Fibroblast of the aortic adventitia (primary cell): ENCODE measurements around the gene SLC6A19. TPM values are rescaled to one million over a fixed set of nuclear protein-coding genes. Genes with fewer than 3 reads are reported as not detected.
"Not testable (repeated sequence)": the region's sequence is repeated elsewhere in the genome, so short reads cannot be mapped to it uniquely, and the experiment has no call there.

Source experiments
- DNase-seq: peaks from one replicate; pipeline ENCODE4 v3.0.0-alpha.2; 2010; ENCODE audit warnings: low read depth
- H3K4me3 ChIP-seq: 2 replicates; pipeline ENCODE4 v1.5.1; 2011; ENCODE audit warnings: low read depth, mild to moderate bottlenecking, control low read depth, low read length, moderate library complexity
- CTCF ChIP-seq: IDR thresholded peaks from 2 replicates; pipeline ENCODE4 v1.5.1; 2011; ENCODE audit warnings: mild to moderate bottlenecking, low read length, control low read depth, inconsistent platforms; ENCODE audit not compliant: insufficient read depth
- total RNA-seq: library from RNA; depleted of rRNA; stranded (reverse); fragments of >200 nt; gene quantifications from 2 replicates; pipeline ENCODE4 v1.2.3, GENCODE V29; 2012; ENCODE audit warnings: low replicate concordance

The SLC6A19 gene
- total RNA-seq, 1 donor: not detected

- H3K4me3 ChIP-seq: no peak overlapping the region
- TF ChIP-seq CTCF: no peak
- DNase-seq: no peak
Measured at GRCh38 chr5:1227667-1228066, 26.3 kb downstream of the SLC6A19 start.

- no peak for TF ChIP-seq CTCF
- no peak for DNase-seq
- no peak overlapping the region for H3K4me3 ChIP-seq
Measured at GRCh38 chr5:1228120-1228519, 26.7 kb downstream of the SLC6A19 start.

- not testable (repeated sequence) for H3K4me3 ChIP-seq, DNase-seq
Measured at GRCh38 chr5:1229023-1229422, 27.6 kb downstream of the SLC6A19 start.

- DNase-seq: no peak
- TF ChIP-seq CTCF: no peak
- no peak overlapping the region for H3K4me3 ChIP-seq
Measured at GRCh38 chr5:1229822-1230221, 28.4 kb downstream of the SLC6A19 start.

GRCh38 chr5:1230551-1230950 is 29.2 kb downstream of the SLC6A19 start:
- no peak for DNase-seq
- TF ChIP-seq CTCF: no peak
- H3K4me3 ChIP-seq: no peak overlapping the region

GRCh38 chr5:1231354-1231905 is 30.0 kb downstream of the SLC6A19 start:
- H3K4me3 ChIP-seq: no peak overlapping the region
- no peak for DNase-seq
- TF ChIP-seq CTCF: no peak

- TF ChIP-seq CTCF: no peak
- no peak for DNase-seq
- no peak overlapping the region for H3K4me3 ChIP-seq
Measured at GRCh38 chr5:1232780-1233179, 31.4 kb downstream of the SLC6A19 start.
